MM.1S (cell line): ENCODE measurements around the gene SLC28A1.

ENCODE experiments used
- EZH2phosphoT487 ChIP-seq: fragments of 300-600 bp; sonication (generic); IDR thresholded peaks from 2 replicates; pipeline ENCODE4 v1.6.1; 2018; ENCODE audit warnings: antibody characterized with exemption, low read length
- TF ChIP-seq, protein P1 (sequence below): fragments of 300-600 bp; sonication (generic); IDR thresholded peaks from 2 replicates; pipeline ENCODE4 v1.5.1; 2016; ENCODE audit warnings: antibody characterized with exemption, low read length, mixed read lengths

DNA sequence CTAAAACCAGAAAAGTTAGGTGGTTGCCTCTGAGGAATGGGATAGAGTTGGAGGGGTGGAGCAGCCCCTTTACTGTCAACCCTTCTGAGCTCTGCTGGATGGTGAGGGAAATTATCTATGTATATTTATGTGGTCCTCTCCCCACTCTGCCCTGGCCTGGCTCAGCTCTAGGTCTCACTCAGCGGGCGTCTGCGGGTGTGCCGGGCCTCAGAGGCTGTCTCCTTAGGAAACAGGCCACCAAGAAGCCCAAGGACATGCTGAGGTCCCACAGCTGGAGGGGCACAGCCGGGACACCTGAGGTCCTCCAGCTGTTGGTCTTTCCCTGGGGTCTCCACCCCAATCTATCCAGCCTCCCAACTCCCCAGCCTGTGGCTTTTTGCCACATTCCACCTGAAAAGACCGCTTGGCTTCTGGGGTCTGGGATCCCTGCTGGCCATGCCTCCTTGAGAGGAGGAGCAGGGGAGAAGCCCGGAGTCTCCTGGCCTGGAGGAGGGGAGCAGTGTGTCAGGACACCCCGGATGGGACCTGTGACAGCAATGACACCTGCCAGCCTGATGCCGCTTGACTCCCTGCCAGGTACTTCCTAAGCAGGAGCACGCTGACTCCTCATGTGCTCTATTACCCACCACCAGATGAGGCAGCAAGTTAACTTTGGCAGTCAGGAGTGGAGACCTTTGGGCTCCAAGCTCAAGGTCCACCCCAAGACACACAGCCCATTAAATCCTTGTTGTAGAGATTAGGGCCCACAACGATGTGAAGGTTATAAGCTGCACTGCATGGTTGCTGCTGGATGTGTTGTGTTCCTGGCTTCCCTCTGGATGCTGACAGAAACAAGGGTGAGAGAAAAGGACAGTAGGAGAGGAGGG, at the start of gene SLC28A1:
- TF ChIP-seq, protein P1, sequence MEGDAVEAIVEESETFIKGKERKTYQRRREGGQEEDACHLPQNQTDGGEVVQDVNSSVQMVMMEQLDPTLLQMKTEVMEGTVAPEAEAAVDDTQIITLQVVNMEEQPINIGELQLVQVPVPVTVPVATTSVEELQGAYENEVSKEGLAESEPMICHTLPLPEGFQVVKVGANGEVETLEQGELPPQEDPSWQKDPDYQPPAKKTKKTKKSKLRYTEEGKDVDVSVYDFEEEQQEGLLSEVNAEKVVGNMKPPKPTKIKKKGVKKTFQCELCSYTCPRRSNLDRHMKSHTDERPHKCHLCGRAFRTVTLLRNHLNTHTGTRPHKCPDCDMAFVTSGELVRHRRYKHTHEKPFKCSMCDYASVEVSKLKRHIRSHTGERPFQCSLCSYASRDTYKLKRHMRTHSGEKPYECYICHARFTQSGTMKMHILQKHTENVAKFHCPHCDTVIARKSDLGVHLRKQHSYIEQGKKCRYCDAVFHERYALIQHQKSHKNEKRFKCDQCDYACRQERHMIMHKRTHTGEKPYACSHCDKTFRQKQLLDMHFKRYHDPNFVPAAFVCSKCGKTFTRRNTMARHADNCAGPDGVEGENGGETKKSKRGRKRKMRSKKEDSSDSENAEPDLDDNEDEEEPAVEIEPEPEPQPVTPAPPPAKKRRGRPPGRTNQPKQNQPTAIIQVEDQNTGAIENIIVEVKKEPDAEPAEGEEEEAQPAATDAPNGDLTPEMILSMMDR = no peak
- no peak for TF ChIP-seq EZH2phosphoT487
